GM12874 (cell line): ENCODE results near the gene KRT38.
A peak's percentile ranks its signal among the peaks of the same experiment; 100 is the strongest.

ENCODE experiments used
- CTCF ChIP-seq: IDR thresholded peaks from 2 replicates; pipeline ENCODE4 v1.5.1; 2011; ENCODE audit warnings: low read depth, mild to moderate bottlenecking, control low read depth, low read length, moderate library complexity; ENCODE audit not compliant: insufficient read depth

The KRT38 gene

GRCh38 chr17:41420134-41420533 lies 20.6 kb downstream of the KRT38 start:
- TF ChIP-seq CTCF: no peak

- no peak for TF ChIP-seq CTCF
These were observed 21.1 kb downstream of the KRT38 start for GRCh38 chr17:41419716-41420115.

- no peak for TF ChIP-seq CTCF
These were observed 22.5 kb downstream of the KRT38 start for GRCh38 chr17:41418116-41418860.

GRCh38 chr17:41417576-41418015 lies 23.2 kb downstream of the KRT38 start:
- peak; percentile 70 for TF ChIP-seq CTCF

- TF ChIP-seq CTCF: no peak
These were observed 23.7 kb downstream of the KRT38 start for GRCh38 chr17:41417127-41417526.

- TF ChIP-seq CTCF: no peak
These were observed 24.3 kb downstream of the KRT38 start for GRCh38 chr17:41416479-41416878.

- no peak for TF ChIP-seq CTCF
These were observed 24.9 kb downstream of the KRT38 start for GRCh38 chr17:41415833-41416335.
